ENCODE measurements around the gene SLIT3. TPM values are rescaled to one million over a fixed set of nuclear protein-coding genes. Genes with fewer than 3 reads are reported as not detected.

The SLIT3 gene
- total RNA-seq, 1 experiment from 2014 or later = 0.44 TPM

GRCh38 chr5:168960497-168960896 is 340.4 kb downstream of the SLIT3 start:
- H3K27ac ChIP-seq (ENCODE audit: low read length) = no peak overlapping the region

GRCh38 chr5:168953351-168953750 is 347.6 kb downstream of the SLIT3 start:
- ChIA-PET POLR2A (ENCODE audit: unreplicated experiment) (no interaction called here), CTCF (no interaction called here)
- intact Hi-C loops (cut with micrococcal nuclease) = no loop called here
- peaks cover 31% of the 10 kb centered on the region for H3K27me3 ChIP-seq (ENCODE audit: low read length)
- no peaks in the 10 kb centered on the region for H3K36me3 ChIP-seq (ENCODE audit: low read depth, low read length)
- no peak overlapping the region for H3K9ac ChIP-seq (ENCODE audit: low read length)
- BruUV-seq (replicated peaks) = no TSS peak
- no peaks in the 10 kb centered on the region for H3K79me2 ChIP-seq (ENCODE audit: low read length)
- H3K4me3 ChIP-seq (ENCODE audit: low read length) = no peak overlapping the region
- no peaks in the 10 kb centered on the region for H3K9me3 ChIP-seq (ENCODE audit: low read length)
- no peaks in the 10 kb centered on the region for H3K4me1 ChIP-seq (ENCODE audit: insufficient read depth, low read length)
- no peak for TF ChIP-seq EZH2 (IDR thresholded peaks at IDR 0.05; ENCODE audit: low read length, unreplicated experiment)
- no peak for TF ChIP-seq EZH2phosphoT487 (IDR thresholded peaks at IDR 0.05; ENCODE audit: borderline replicate concordance, low read length)
- TF ChIP-seq CTCF (conservative IDR thresholded peaks at IDR 0.05; ENCODE audit: low read depth, low read length) = no peak
- DNase-seq (no peak), ATAC-seq (no peak)
- H3K9me2 ChIP-seq (replicated peaks; ENCODE audit: low read length) = no peaks in the 10 kb centered on the region
- no peak overlapping the region for H3K27ac ChIP-seq (ENCODE audit: low read length)
- H4K20me1 ChIP-seq (ENCODE audit: low read length) = no peaks in the 10 kb centered on the region
- H3F3A ChIP-seq (ENCODE audit: low read length, unreplicated experiment) = no peaks in the 10 kb centered on the region
- H3K4me2 ChIP-seq (ENCODE audit: low read length) = no peak overlapping the region
- no peak overlapping the region for H2AFZ ChIP-seq (ENCODE audit: low read length)

More at GRCh38 chr5:168960497-168960896, 340.4 kb downstream of the SLIT3 start:
- Histone ChIP-seq H3K4me3 (ENCODE audit: low read length) (no peak overlapping the region), H3K4me1 (ENCODE audit: insufficient read depth, low read length) (no peaks in the 10 kb centered on the region), H3K9me2 (replicated peaks; ENCODE audit: low read length) (no peaks in the 10 kb centered on the region), H2AFZ (ENCODE audit: low read length) (no peak overlapping the region), H3K79me2 (ENCODE audit: low read length) (no peaks in the 10 kb centered on the region), H3K27me3 (ENCODE audit: low read length) (peaks cover 22% of the 10 kb centered on the region), H3K9me3 (ENCODE audit: low read length) (no peaks in the 10 kb centered on the region), H3K9ac (ENCODE audit: low read length) (no peak overlapping the region), H3K36me3 (ENCODE audit: low read depth, low read length) (no peaks in the 10 kb centered on the region), H3K4me2 (ENCODE audit: low read length) (no peak overlapping the region), H4K20me1 (ENCODE audit: low read length) (no peaks in the 10 kb centered on the region), H3F3A (ENCODE audit: low read length, unreplicated experiment) (no peaks in the 10 kb centered on the region)
- no peak for ATAC-seq
- BruUV-seq (replicated peaks) = no TSS peak
- no peak for DNase-seq
- TF ChIP-seq EZH2phosphoT487 (IDR thresholded peaks at IDR 0.05; ENCODE audit: borderline replicate concordance, low read length) = no peak
- no peak for TF ChIP-seq EZH2 (IDR thresholded peaks at IDR 0.05; ENCODE audit: low read length, unreplicated experiment)
- TF ChIP-seq CTCF (conservative IDR thresholded peaks at IDR 0.05; ENCODE audit: low read depth, low read length) = no peak
- CTCF ChIA-PET = no interaction called here
- POLR2A ChIA-PET (ENCODE audit: unreplicated experiment) = no interaction called here
- intact Hi-C loops (cut with micrococcal nuclease) = no loop called here

GRCh38 chr5:168952196-168952595 is 348.7 kb downstream of the SLIT3 start:
- H3K79me2 ChIP-seq (ENCODE audit: low read length) = no peaks in the 10 kb centered on the region
- H3K9ac ChIP-seq (ENCODE audit: low read length) = no peak overlapping the region
- CTCF ChIA-PET = no interaction called here
- intact Hi-C loops (cut with micrococcal nuclease) = no loop called here
- peaks cover 31% of the 10 kb centered on the region for H3K27me3 ChIP-seq (ENCODE audit: low read length)
- H3F3A ChIP-seq (ENCODE audit: low read length, unreplicated experiment) = no peaks in the 10 kb centered on the region
- no peaks in the 10 kb centered on the region for H3K9me2 ChIP-seq (replicated peaks; ENCODE audit: low read length)
- no peak overlapping the region for H2AFZ ChIP-seq (ENCODE audit: low read length)
- TF ChIP-seq EZH2 (IDR thresholded peaks at IDR 0.05; ENCODE audit: low read length, unreplicated experiment) (no peak), EZH2phosphoT487 (IDR thresholded peaks at IDR 0.05; ENCODE audit: borderline replicate concordance, low read length) (no peak), CTCF (conservative IDR thresholded peaks at IDR 0.05; ENCODE audit: low read depth, low read length) (no peak)
- POLR2A ChIA-PET (ENCODE audit: unreplicated experiment) = no interaction called here
- no peaks in the 10 kb centered on the region for H3K9me3 ChIP-seq (ENCODE audit: low read length)
- no peaks in the 10 kb centered on the region for H3K4me1 ChIP-seq (ENCODE audit: insufficient read depth, low read length)
- H4K20me1 ChIP-seq (ENCODE audit: low read length) = no peaks in the 10 kb centered on the region
- no peaks in the 10 kb centered on the region for H3K36me3 ChIP-seq (ENCODE audit: low read depth, low read length)
- BruUV-seq (replicated peaks) = no TSS peak
- no peak overlapping the region for H3K4me3 ChIP-seq (ENCODE audit: low read length)
- H3K27ac ChIP-seq (ENCODE audit: low read length) = no peak overlapping the region
- no peak overlapping the region for H3K4me2 ChIP-seq (ENCODE audit: low read length)
- ATAC-seq (no peak), DNase-seq (no peak)

All from PC-3 (cell line).